ENCODE results near the gene DXO.

GRCh38 chr6:31922942-31923341 lies 49.0 kb downstream of the DXO start:
- TF ChIP-seq CTCF (IDR thresholded peaks at IDR 0.05): no peak
- no peak for TF ChIP-seq EZH2 (IDR thresholded peaks at IDR 0.05; ENCODE audit: borderline replicate concordance, insufficient read depth, low read depth, low read length, poor library complexity, severe bottlenecking)

All from B cell (primary cell).